Left hindlimb (tissue), 1 donor: Measurements from ENCODE around the gene CLDN14.
"Not testable (repeated sequence)": the region's sequence is repeated elsewhere in the genome, so short reads cannot be mapped to it uniquely, and the experiment has no call there.

ENCODE experiments used
- DNase-seq: peaks from one replicate; pipeline ENCODE4 v3.0.0-alpha.2; 2018

CLDN14 gene

GRCh38 chr21:36499578-36500471 is 19.9 kb upstream of the CLDN14 start:
- peak; percentile 69 for DNase-seq

- DNase-seq = no peak
These were observed 14.6 kb upstream of the CLDN14 start for GRCh38 chr21:36494557-36494956.

- no peak for DNase-seq
These were observed 11.4 kb upstream of the CLDN14 start for GRCh38 chr21:36491209-36491910.

- DNase-seq = no peak
These were observed 9.8 kb upstream of the CLDN14 start for GRCh38 chr21:36489776-36490165.

- DNase-seq = no peak
These were observed 9.3 kb upstream of the CLDN14 start for GRCh38 chr21:36489103-36489775.

GRCh38 chr21:36487641-36488307 is 7.9 kb upstream of the CLDN14 start:
- DNase-seq = no peak

GRCh38 chr21:36486246-36486645 is 6.3 kb upstream of the CLDN14 start:
- DNase-seq = no peak

GRCh38 chr21:36485476-36485875 is 5.6 kb upstream of the CLDN14 start:
- DNase-seq = no peak

GRCh38 chr21:36483095-36483494 is 3.2 kb upstream of the CLDN14 start:
- DNase-seq = no peak

- DNase-seq = no peak
These were observed 2.8 kb upstream of the CLDN14 start for GRCh38 chr21:36482673-36483072.

- no peak for DNase-seq
These were observed 2.3 kb upstream of the CLDN14 start for GRCh38 chr21:36482181-36482580.

GRCh38 chr21:36481639-36482038 is 1.7 kb upstream of the CLDN14 start:
- DNase-seq = no peak

GRCh38 chr21:36480618-36481017 is 696 bp upstream of the CLDN14 start:
- no peak for DNase-seq

- DNase-seq = no peak
These were observed 981 bp downstream of the CLDN14 start for GRCh38 chr21:36478941-36479340.

- no peak for DNase-seq
These were observed 1.7 kb downstream of the CLDN14 start for GRCh38 chr21:36478207-36478701.

- DNase-seq = no peak
These were observed 2.4 kb downstream of the CLDN14 start for GRCh38 chr21:36477559-36477958.

- no peak for DNase-seq
These were observed 2.9 kb downstream of the CLDN14 start for GRCh38 chr21:36477001-36477400.

GRCh38 chr21:36476541-36476940 is 3.4 kb downstream of the CLDN14 start:
- DNase-seq = not testable (repeated sequence)

- no peak for DNase-seq
These were observed 5.3 kb downstream of the CLDN14 start for GRCh38 chr21:36474591-36474990.

- no peak for DNase-seq
These were observed 6.7 kb downstream of the CLDN14 start for GRCh38 chr21:36473203-36473602.

- no peak for DNase-seq
These were observed 7.5 kb downstream of the CLDN14 start for GRCh38 chr21:36472377-36472776.

- DNase-seq = no peak
These were observed 8.6 kb downstream of the CLDN14 start for GRCh38 chr21:36471254-36471723.

- no peak for DNase-seq
These were observed 9.6 kb downstream of the CLDN14 start for GRCh38 chr21:36470294-36470693.
